GM21360 (cell line): Measurements from ENCODE around the gene TMEM213.
A peak's percentile ranks its signal among the peaks of the same experiment; 100 is the strongest.

Source experiments
- ATAC-seq: cut with Tn5 transposase; IDR thresholded peaks from one replicate; pipeline ENCODE4 v1.9.1; 2021; ENCODE audit warnings: mild to moderate bottlenecking, moderate library complexity; ENCODE audit not compliant: unreplicated experiment

The TMEM213 gene, protein sequence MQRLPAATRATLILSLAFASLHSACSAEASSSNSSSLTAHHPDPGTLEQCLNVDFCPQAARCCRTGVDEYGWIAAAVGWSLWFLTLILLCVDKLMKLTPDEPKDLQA

DNA sequence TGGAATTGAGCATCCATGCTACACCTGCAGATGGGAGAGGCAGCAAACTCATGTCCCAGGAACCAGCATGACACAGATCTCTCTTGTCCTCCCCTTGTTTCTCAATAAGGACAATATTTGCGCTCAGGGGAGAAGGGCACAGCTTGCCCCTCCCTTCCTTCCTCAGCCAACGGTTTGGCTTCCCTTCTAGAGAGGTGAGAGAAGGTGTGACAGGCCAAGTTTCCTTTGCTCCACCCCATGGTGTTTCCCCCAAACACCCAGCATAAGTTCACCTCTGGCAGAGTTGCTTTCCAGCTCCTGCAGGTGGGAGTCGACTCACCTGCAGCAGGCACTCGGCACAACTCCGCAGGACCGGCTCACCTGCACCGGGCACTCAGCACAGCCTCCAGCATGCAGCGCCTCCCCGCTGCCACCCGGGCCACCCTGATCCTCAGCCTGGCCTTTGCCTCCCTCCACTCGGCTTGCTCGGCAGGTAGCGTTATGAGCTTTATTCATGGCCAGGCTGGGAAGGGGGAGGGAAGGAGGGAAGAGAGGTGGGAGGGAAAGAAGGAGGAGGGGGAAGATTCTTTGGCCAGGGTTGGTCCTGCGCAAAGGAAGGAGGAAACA is at the start of gene TMEM213, which contains the start of gene ATP6V0A4:
Gene TMEM213, plus strand, starts transcription at position 280 of the 606 bp plus-strand sequence. Its CDS starts 111 bp downstream, at position 391.
Gene ATP6V0A4, minus strand, starts transcription at position 482 of the 606 bp plus-strand sequence. CDS start 26,949 bp downstream, outside the sequence.
- ATAC-seq = no peak

DNA sequence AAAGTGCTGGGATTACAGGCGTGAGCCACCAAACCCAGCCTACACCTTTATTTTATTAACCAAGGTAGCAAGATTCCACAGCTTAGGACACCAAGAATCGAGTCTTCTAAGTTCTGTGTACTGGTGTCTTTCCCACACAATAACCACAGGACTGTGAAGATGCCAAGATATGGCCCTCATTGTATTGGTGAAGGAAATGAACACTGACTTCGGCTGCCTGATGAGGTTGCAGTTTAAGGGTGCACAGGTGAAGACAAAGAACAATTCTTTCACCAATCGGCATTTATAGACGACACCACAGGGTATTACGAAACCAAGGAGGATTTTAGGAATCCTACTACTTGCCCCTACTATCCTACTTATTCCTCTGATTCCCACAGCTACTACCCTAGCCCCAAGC is 49.1 kb upstream of the TMEM213 start:
- no peak for ATAC-seq

DNA sequence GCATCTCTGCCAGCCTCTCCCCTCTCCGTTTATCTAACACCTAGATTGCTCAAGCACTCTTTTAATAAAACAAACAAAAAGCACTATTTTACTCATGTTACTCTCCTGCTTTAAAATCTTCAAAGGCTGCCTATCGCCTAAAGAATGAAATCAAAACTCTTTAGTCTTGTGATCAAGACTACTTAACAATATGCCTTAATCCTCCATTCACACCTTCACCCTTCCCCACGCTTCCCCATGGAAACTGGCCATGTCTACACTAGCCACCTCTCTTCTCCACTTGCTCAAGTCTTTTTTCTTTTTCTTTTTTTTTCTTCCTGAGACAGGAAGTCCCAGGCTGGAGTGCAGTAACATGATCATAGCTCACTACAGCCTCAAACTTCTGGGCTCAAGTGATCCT is 47.8 kb upstream of the TMEM213 start:
- no peak for ATAC-seq

DNA sequence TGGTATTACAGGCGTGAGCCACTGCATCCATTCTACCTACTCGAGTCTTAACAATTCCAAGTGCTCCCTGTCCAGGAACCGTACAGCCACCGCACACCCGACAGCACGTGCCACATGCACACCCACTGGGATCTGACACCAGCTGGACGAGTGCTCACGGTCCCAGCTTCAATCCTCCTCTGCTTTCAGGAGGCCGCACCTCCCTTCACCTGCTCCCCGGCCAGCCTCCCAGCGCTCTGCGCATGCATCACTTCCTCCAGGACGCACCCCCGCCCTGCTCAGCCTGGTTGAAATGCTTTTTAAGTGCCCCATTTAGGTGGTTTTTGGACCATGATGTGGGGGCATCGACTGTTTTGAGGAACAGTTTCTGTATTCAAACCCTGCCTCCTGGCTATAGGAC is 47.3 kb upstream of the TMEM213 start:
- no peak for ATAC-seq

DNA sequence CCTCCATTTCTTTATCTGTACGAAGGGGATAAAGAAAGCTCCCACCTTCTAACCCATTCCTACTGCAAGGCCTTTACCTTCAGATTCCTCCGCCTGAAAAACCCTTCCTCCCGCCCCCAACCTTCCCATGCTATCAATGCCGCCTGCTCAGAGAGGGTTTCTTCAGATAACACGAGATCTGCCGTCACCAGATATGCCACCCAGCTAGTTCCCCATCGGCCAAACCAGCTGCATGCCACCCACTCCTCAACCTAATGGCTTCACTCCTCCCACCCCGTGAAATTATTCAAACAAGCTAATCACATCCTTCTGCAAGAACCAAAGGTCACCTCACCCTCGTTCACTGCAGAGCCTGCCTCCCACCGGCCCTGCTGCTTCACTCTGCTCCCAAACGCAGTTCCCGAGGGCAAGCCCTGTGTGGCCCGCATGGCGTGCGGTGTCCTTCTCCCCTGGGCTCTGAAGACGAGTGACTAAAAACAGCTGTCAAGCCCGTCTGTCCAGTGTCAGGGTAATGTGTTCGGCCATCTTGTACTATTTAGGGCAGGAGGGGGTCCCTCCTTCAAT is 46.8 kb upstream of the TMEM213 start:
- ATAC-seq = no peak

DNA sequence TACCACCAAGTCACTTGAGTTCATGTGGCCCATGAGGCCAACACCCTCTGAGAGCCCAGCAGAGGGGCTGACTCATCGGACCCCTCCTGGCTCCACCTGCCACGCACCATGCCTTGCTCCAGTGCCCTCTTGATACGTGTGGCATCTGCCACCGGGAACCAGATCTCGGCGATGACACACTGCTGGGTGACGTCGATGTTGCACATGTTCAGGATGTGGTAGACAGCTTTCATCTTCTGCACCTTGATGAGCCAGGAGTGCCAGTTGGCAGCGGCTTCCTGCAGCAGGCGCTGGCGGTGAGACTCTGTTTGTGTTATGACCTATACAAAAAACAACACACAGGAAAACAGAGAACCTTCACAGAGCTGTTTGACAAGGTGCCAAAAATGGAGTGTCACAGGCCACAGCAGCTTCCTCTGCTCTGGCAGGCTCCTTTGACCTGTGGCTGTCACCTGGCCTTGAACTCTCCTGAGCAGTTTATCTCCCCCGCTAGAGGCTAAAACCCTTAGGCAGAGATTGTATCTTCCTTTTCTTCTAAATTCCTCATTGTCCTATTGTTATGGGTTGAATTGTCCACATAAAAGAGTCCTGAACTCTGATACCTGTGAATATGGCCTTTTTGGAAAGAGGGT is 45.2 kb upstream of the TMEM213 start:
- peak; percentile 79 for ATAC-seq

DNA sequence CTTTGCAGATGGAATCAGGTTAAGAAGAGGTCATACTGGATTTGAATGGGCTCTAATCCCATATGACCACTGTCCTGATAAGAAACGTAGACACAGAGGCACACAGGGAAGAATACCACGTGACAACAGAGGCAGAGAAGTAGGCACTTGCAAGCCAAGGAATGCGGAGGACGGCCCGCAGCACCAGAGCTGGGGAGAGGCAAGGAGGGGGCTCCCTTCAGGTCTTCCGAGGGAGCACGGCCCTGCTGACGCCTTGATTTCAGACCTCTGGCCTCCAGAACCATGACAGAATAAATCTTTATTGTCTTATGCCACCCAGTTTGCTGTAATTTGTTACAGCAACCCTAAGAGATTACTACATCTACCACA is 44.7 kb upstream of the TMEM213 start:
- ATAC-seq = no peak

DNA sequence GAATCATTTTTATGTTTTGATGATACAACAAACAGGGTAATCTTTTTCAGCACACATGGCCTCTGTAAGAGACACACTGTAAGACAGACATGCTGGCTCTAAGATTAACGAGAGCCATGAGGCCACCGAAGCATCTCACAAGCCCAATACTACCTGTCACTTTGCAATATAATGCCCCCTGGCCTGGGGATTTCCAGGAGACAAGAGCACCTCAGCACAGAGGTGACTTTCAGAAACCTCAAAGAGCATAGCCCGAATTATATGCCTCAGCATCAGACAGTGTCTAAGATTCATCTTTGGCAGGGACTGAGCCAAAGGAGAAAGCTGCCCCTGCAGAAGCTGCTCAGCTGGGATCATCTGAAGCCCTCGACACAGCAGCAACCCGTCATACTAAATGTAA is 44.2 kb upstream of the TMEM213 start:
- no peak for ATAC-seq

DNA sequence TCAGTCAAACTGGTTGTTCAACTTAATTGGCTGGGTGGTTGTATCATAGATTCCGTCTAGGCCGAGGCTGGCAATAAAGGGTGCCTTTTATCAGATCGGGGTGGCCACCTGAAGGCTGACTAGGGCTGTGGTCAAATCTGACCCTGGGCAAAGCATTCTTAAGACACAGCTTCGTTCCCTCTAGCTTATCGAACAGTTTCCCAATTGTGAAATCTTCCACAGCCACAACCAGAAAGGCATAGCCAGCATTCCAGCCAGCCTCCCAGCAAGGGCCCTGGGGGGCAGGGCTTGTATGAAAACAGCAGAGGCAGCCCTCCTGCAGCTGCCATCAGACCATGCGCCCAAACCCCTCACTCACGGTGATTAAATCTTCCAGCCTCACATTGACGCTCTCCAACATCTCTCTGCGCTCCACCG is 42.5 kb upstream of the TMEM213 start:
- no peak for ATAC-seq

DNA sequence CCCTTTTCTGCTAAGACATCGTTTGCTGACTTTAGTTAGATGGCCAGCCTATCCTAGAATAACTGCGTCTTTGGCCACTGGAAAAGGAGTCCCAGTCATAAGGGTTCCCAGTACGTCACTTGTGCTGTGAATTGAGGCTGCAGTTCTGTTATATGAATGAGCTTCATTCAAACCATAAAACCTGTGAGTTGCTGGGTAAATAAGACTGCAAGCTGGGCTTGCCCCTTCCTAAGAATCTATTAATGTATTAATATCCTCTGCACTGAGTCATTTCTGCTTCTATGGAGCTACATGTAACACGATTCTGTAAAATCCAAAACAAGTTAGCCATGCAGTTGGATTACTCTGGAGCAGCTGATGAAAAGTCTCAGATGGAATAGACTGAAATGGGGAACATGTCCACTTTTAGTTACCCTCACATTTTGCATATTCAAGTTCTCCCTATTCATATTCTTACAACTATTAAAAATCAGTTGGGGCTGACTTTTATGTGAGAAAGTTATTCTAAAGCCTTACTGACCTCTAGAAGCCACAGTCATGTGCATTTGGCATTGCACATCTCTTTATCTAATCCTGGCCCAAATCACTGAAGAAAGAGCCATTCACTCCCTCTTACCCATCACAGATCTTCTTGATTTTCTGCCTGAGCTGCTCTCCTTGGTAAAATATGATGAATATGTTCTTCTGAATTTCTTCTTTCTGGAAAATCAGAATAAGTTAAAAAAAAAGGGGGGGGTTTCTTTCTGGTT is 41.8 kb upstream of the TMEM213 start:
- no peak for ATAC-seq

DNA sequence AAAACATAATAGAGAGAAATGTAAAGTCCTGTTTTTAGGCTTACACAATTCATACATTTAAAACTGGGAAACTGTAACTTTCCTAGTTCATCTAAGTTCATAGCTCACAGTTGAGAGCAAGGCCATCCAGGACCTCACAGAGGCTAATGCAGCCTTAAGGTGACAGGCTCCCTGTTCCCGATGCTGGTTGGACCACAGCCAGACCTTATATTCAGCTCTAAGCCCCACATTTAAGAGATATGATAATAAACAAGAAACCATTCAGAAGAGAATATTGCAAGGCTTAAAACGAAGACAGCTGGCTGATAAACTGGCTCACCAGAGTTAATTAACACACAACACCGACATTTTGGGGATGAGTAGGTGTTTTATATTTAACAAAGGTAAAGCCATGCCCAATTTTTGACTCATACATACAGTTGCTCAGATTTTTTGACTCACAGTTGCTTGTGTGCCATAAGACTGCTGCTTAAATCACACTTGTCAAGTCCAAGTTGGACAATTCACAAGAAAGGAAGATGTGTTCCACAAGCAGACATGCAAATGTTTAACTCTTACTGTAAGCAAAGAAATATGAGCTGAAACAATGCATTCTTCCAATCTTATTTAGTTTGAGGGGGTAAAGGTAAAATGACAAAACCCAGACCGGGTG is 41.1 kb upstream of the TMEM213 start:
- ATAC-seq = no peak

DNA sequence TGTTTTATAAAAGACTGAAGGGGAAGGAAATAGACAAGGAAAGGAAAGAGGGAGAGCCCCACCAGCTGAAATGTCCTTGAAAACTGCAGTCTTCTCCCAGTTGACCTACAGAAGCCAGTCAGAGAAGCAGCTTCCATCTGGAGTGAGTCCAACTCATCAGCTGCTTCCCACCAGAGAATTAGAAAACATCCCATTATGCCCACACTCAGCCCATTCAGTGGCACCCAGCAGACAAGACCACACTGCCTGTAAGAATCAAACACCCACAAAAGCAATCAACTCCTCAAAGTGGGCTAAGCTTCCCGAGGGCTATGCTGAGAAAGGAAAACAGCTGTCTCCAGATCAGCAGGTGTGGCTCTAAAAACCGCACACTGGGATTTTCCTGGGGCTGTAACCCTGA is 29.6 kb upstream of the TMEM213 start:
- no peak for ATAC-seq

DNA sequence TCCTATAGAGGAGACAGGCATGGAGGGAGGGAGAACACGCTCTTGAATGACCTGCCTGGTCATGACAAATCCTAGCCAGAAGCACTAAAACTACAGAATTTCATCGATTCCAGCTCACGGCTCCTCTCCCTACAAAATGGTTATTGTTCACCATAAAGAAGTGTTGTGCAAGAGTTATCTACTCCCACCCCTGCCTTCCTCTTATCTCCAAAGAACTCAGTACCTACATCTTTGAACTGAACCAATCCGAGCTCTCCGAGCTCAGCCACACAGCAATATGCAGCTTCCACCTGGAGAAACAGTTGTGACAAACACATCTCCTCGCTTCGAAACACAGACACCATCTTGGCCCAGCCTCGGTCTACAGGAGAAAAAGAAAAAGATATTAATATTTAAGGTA is 26.9 kb upstream of the TMEM213 start:
- no peak for ATAC-seq

DNA sequence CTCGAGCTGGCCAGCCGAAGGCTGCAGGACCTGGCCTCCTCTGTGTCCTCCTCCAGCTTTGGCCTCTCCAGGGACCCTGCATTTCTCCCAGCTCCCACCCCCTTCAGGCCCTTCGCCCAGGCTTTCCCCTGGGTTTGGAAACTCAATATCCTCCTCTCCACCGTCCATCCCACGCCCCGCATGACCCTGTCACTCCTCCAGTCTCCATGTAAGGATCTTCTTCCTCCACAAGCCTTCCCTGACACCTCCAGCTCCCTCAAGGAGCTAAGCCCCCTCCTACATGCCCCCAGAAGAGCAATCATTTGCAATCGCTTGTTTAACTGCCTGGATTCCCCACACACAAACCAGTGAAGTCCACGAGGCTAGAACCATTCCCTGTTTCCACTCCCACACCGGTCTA is 24.6 kb upstream of the TMEM213 start:
- ATAC-seq = no peak

DNA sequence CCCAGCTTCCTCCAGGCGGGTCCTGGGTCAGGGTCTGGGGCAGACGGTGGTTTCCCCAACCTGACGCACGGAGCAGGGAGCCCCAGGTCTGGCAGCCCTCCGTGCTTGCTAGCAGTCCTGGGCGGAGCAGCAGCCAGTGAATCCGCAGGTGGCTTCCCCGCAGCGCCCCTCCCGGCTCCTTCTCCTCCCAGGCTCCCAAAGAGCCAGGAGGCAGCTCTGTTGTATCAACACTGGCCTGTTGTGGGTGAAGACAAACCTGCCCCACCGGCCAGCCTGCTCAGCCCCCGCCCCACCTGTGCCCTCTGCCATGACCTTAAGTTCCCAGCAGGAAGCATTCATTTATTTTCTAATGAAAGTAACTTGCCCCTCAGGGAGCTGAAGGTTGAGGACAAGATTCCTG is 24.0 kb upstream of the TMEM213 start:
- no peak for ATAC-seq

DNA sequence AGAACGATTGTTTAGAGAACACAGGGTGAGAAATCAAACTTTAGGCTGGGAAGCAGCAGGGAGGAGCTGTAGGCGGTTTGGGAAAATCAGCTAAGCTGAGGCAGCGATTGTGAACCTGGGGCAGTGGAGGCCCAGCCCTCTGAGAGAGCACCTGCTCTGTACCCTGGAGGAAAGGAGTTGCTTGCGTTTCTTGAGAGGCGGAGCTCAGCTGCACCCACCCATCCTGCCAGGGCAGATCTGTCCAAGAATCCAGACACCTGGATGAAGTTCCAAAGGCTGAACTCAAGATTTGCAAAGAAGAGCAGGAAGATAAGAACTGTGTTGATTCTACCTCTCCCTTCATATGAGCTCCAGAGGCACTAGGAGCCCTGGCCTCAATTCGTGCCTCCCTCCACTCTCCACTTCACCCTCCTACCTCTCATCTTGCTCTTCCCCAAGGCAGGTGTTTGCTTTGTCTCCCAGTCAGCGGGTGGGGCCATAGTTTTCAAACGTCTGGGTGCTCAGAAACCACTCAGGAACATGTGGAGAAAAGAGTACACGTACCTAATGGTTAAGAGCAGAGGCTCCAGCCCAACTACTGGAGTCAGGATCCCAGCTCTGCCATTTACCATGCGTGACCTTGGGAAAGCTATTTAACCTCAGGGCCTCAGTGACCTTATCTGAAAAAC is 21.5 kb upstream of the TMEM213 start:
- ATAC-seq = no peak

DNA sequence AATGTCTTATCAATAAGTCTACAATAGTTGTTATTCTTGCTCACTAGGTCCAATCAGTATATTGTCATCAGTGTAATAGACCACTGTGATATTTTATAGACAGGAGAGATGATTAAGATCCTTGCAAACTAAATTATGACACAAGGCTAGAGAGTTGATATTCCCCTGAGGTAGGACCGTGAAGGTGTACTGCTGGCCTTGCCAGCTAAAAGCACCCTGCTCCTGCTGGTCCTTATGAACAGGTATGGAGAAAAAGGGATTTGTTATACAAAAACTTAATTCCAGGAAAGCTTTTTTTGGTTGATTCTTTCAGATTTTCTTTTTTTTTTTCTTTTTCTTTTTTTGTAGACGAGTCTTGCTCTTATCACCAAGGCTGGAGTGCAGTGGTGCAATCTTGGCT is 16.8 kb upstream of the TMEM213 start:
- no peak for ATAC-seq

DNA sequence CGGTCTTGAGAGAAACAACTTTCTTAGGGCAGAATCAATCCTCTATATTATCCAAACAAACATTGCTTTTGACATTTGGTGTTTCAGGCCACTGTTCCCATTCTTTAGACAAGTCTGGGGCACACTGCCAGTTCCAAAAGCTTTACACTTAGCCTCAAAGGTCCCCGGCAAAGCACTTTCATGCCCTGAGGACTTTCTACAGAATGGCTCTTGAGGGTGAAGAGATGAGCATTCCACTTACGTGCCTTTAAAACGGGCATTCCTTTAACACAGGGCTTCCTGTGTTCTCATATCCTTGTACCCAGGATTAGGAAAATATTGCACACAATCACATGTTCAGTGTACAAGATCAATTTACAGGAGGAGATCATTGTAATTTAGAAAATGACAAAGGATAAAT is 13.1 kb upstream of the TMEM213 start:
- ATAC-seq = no peak

DNA sequence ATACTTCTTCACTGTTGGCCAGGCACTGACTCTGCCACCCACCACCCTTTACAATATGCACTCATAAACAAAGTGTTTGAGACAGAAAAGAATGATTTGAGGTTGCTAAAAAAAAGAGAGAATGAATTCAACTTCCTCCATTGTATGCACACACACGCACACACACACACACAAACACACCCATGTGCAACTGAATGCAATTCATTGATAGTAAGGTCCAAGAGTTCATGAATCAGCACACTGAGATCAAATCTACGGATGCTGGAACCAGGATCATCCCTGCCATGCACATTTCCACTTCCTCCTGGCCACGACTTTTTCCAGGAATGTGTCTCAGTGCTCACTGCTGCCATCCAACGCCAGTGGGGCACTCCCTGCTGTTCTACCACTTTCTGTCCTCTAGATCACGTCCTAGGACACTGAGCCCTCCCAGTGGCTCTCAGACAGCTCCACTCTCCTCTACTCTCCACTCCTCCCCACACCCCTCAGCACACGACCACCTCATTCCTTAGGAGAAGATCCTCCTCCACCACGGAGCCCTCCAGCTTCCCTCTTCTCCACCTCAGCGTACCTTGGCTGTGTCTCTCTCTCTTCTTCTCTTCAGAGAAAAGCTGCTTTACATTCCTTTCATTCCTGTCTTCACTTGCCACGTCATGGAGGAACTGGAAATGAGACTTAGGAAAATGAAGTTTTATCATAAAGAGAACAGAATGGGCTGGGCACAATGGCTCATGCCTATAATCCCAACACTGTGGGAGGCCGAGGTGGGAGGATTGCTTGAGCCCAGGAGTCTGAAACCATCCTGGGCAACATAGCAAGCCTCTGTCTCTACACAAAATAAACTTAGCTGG is 12.0 kb upstream of the TMEM213 start:
- ATAC-seq = no peak
